NCI-H1930 (cell line): Measurements from ENCODE around the gene TRABD2B.

Source experiments
- DNase-seq, 2 experiments: peaks; one replicate each; lab custom pipeline; 2025; lab: John Stamatoyannopoulos, UW

The TRABD2B gene

GRCh38 chr1:47795102-47795501 lies 202.1 kb downstream of the TRABD2B start:
- DNase-seq, result no peak

GRCh38 chr1:47794530-47794929 lies 202.7 kb downstream of the TRABD2B start:
- DNase-seq, result no peak

- DNase-seq, result no peak
Measured at GRCh38 chr1:47794081-47794480, 203.1 kb downstream of the TRABD2B start.

GRCh38 chr1:47793563-47793962 lies 203.6 kb downstream of the TRABD2B start:
- DNase-seq, result no peak

- DNase-seq, result no peak
Measured at GRCh38 chr1:47792779-47793178, 204.4 kb downstream of the TRABD2B start.

- no peak for DNase-seq
Measured at GRCh38 chr1:47791879-47792608, 205.1 kb downstream of the TRABD2B start.

- no peak for DNase-seq
Measured at GRCh38 chr1:47788761-47789160, 208.4 kb downstream of the TRABD2B start.

GRCh38 chr1:47787560-47787959 lies 209.6 kb downstream of the TRABD2B start:
- DNase-seq, result no peak

- DNase-seq, result no peak
Measured at GRCh38 chr1:47786316-47786715, 210.9 kb downstream of the TRABD2B start.

- no peak for DNase-seq
Measured at GRCh38 chr1:47785561-47786271, 211.5 kb downstream of the TRABD2B start.

GRCh38 chr1:47785118-47785517 lies 212.1 kb downstream of the TRABD2B start:
- DNase-seq, result no peak

- DNase-seq, result no peak
Measured at GRCh38 chr1:47784497-47784822, 212.7 kb downstream of the TRABD2B start.

GRCh38 chr1:47783638-47784496 lies 213.3 kb downstream of the TRABD2B start:
- no peak for DNase-seq

- no peak for DNase-seq
Measured at GRCh38 chr1:47782414-47783166, 214.6 kb downstream of the TRABD2B start.

- DNase-seq, result no peak
Measured at GRCh38 chr1:47781171-47781959, 215.8 kb downstream of the TRABD2B start.

GRCh38 chr1:47780469-47780995 lies 216.7 kb downstream of the TRABD2B start:
- DNase-seq, result no peak

- DNase-seq, result no peak
Measured at GRCh38 chr1:47779613-47780012, 217.6 kb downstream of the TRABD2B start.

GRCh38 chr1:47778280-47778679 lies 218.9 kb downstream of the TRABD2B start:
- no peak for DNase-seq

- DNase-seq, result no peak
Measured at GRCh38 chr1:47777322-47777721, 219.9 kb downstream of the TRABD2B start.

- peak in 1 of 2 experiments; percentile 12 for DNase-seq
Measured at GRCh38 chr1:47776667-47777131, 220.5 kb downstream of the TRABD2B start.
